T-cell (primary cell): ENCODE data around the gene WNT3A. TPM values are rescaled to one million over a fixed set of nuclear protein-coding genes. Genes with fewer than 3 reads are reported as not detected.

Experiments used
- ATAC-seq, 4 experiments: fragments of 200-7000 bp in 3 of 4; fragments of 150-1000 bp in 1 of 4; cut with Tn5 transposase; replicated peaks in 1 of 4; 1 replicate in 3 of 4; 2 replicates in 1 of 4; pipeline ENCODE4 v1.10.0; 2021; ENCODE audit warnings: moderate library complexity in 3 of 4, mild to moderate bottlenecking in 2 of 4, moderate number of reproducible peaks in 1 of 4
- CTCF ChIA-PET, 2 donors: fragments of 300-600 bp; sonication (Branson Sonifier 250); formaldehyde crosslinking; loops; one replicate each; lab custom pipeline; 2022; ENCODE audit warnings: antibody characterized with exemption in 2 of 2; lab: Charles Lee
- POLR2A ChIA-PET, 2 donors: fragments of 300-600 bp; sonication (Branson Sonifier 250); formaldehyde crosslinking; loops; one replicate each; lab custom pipeline; 2022; ENCODE audit warnings: antibody characterized with exemption in 2 of 2; lab: Charles Lee
- DNase-seq, 35 experiments: peaks; one replicate each; pipeline versions ENCODE4 v3.0.0 to v3.0.0-alpha.2; 2013 to 2023
- H3K27ac ChIP-seq: one replicate; pipeline ENCODE4 v1.5.1; 2013; ENCODE audit warnings: low read length
- H3K27me3 ChIP-seq, 2 experiments: replicated peaks in 1 of 2; 1 replicate in 1 of 2; 2 replicates in 1 of 2; pipeline versions ENCODE4 v1.6.1 to v1.7.0; 2013; ENCODE audit warnings: low read length in 1 of 2, mixed read lengths in 1 of 2; ENCODE audit not compliant: control insufficient read depth in 2 of 2, insufficient read depth in 2 of 2; ENCODE audit errors: extremely low read depth in 1 of 2
- H3K36me3 ChIP-seq, 2 donors: 1 replicate in 1 of 2; 2 replicates in 1 of 2; pipeline versions ENCODE4 v1.6.1 to v1.7.0; 2013; ENCODE audit warnings: low read length in 1 of 2; ENCODE audit not compliant: control insufficient read depth in 2 of 2, insufficient read depth in 1 of 2; ENCODE audit errors: extremely low read depth in 1 of 2
- H3K4me1 ChIP-seq, 2 experiments: 1 replicate in 1 of 2; 2 replicates in 1 of 2; pipeline versions ENCODE4 v1.6.1 to v1.7.0; 2013; ENCODE audit warnings: low read length in 2 of 2, mixed read lengths in 1 of 2; ENCODE audit not compliant: insufficient read depth in 2 of 2, control insufficient read depth in 1 of 2; ENCODE audit errors: extremely low read depth in 1 of 2
- H3K4me3 ChIP-seq, 2 donors: 1 replicate in 1 of 2; 2 replicates in 1 of 2; pipeline versions ENCODE4 v1.5.1 to v1.7.0; 2013; ENCODE audit warnings: mild to moderate bottlenecking in 2 of 2, low read length in 1 of 2, moderate library complexity in 1 of 2; ENCODE audit not compliant: control insufficient read depth in 1 of 2; ENCODE audit errors: extremely low read depth in 1 of 2
- H3K9me3 ChIP-seq: 2 replicates; pipeline ENCODE4 v1.7.0; 2013
- H3K27ac Mint-ChIP-seq, 2 donors: one replicate each; pipeline ENCODE4 v1.8.0; 2020 to 2021; ENCODE audit warnings: mild to moderate bottlenecking in 2 of 2, mixed read lengths in 2 of 2
- H3K27me3 Mint-ChIP-seq, 2 donors: one replicate each; pipeline ENCODE4 v1.8.0; 2021 to 2022; ENCODE audit warnings: mixed read lengths in 2 of 2
- H3K36me3 Mint-ChIP-seq: one replicate; pipeline ENCODE4 v1.8.0; 2021; ENCODE audit warnings: mixed read lengths
- H3K4me1 Mint-ChIP-seq, 3 donors: one replicate each; pipeline ENCODE4 v1.8.0; 2020 to 2022; ENCODE audit warnings: mixed read lengths in 3 of 3, mild to moderate bottlenecking in 1 of 3
- H3K4me3 Mint-ChIP-seq, 3 donors: one replicate each; pipeline ENCODE4 v1.8.0; 2020 to 2022; ENCODE audit warnings: mild to moderate bottlenecking in 3 of 3, mixed read lengths in 3 of 3, moderate library complexity in 3 of 3
- H3K9me3 Mint-ChIP-seq, 3 donors: one replicate each; pipeline ENCODE4 v1.8.0; 2020 to 2022; ENCODE audit warnings: mixed read lengths in 3 of 3
- WGBS: methylation state at CpG from one replicate; pipeline ENCODE4 v1.1.5; 2013; ENCODE audit warnings: missing lambda C conversion rate; ENCODE audit not compliant: insufficient coverage; 5-methylcytosine and 5-hydroxymethylcytosine counted together
- total RNA-seq, 35 experiments: library from RNA in 6 of 35; stranded (reverse) in 6 of 35; fragments of 120-200 nt in 1 of 35; gene quantifications; one replicate each; pipeline versions ENCODE4 v1.2.1 to v1.2.4 and lab custom pipeline; 2013 to 2026

The WNT3A gene
- total RNA-seq, 5 donors from 2014 or later (not counting 1 experiment from before 2014, with no cell fraction given): 0.10 to 0.28 TPM; not detected in 3

- peaks cover 5 to 59% of the 10 kb centered on the region in 2 donors for H3K36me3 ChIP-seq
- no peaks in the 10 kb centered on the region for H3K27me3 ChIP-seq
- H3K27me3 Mint-ChIP-seq: no peaks in the 10 kb centered on the region
- POLR2A ChIA-PET: interaction anchor here in 1 of 2 donors (0.5 to 0.7 kb wide), 3 partner anchors 11 to 95 kb away, joined by 3 to 5 read pairs (median 3); no protein-coding TSS in a partner anchor
- H3K36me3 Mint-ChIP-seq: peaks cover 47% of the 10 kb centered on the region
- H3K4me1 Mint-ChIP-seq: peaks cover 44 to 54% (median 48%) of the 10 kb centered on the region in 3 donors
- no peak overlapping the region for H3K27ac Mint-ChIP-seq
- peaks cover 2 to 9% (median 6%) of the 10 kb centered on the region in 3 donors for H3K9me3 Mint-ChIP-seq
- H3K27ac ChIP-seq: no peak overlapping the region
- CTCF ChIA-PET: no interaction called here
- no peak for ATAC-seq
- DNase-seq: no peak
- H3K4me1 ChIP-seq: peaks cover 10 to 48% of the 10 kb centered on the region in 2 experiments
- no peaks in the 10 kb centered on the region for H3K9me3 ChIP-seq
- WGBS: 100% methylated on average over 2 of the region's 4 CpGs
- no peak overlapping the region for H3K4me3 ChIP-seq
- H3K4me3 Mint-ChIP-seq: no peak overlapping the region
Measured at GRCh38 chr1:228095161-228095560, 88.4 kb downstream of the WNT3A start.

GRCh38 chr1:228095938-228096337 is 89.1 kb downstream of the WNT3A start:
- Mint-ChIP-seq H3K36me3 (peaks cover 47% of the 10 kb centered on the region), H3K9me3 (peaks cover 2 to 9% (median 6%) of the 10 kb centered on the region in 3 donors), H3K27ac (peak overlapping the region in 1 of 2 donors; percentile 79), H3K4me3 (peak overlapping the region in 1 of 3 donors; percentile 13), H3K4me1 (peaks cover 40 to 46% (median 41%) of the 10 kb centered on the region in 3 donors), H3K27me3 (no peaks in the 10 kb centered on the region)
- H3K4me3 ChIP-seq: no peak overlapping the region
- no peaks in the 10 kb centered on the region for H3K27me3 ChIP-seq
- ATAC-seq: no peak
- H3K27ac ChIP-seq: no peak overlapping the region
- peaks cover 8 to 62% of the 10 kb centered on the region in 2 donors for H3K36me3 ChIP-seq
- CTCF ChIA-PET: no interaction called here
- no peaks in the 10 kb centered on the region for H3K9me3 ChIP-seq
- POLR2A ChIA-PET: no interaction called here
- peaks cover 3 to 42% of the 10 kb centered on the region in 2 experiments for H3K4me1 ChIP-seq
- WGBS: 87% methylated on average over 7 of the region's 8 CpGs
- DNase-seq: peak in 2 of 35 experiments; percentile 4 to 12

- ChIA-PET POLR2A (no interaction called here), CTCF (no interaction called here)
- no peak overlapping the region for H3K27ac Mint-ChIP-seq
- peak in 1 of 4 experiments; percentile 2 for ATAC-seq
- 97% methylated on average over 7 of the region's 13 CpGs for WGBS
- peaks cover 8 to 63% of the 10 kb centered on the region in 2 donors for H3K36me3 ChIP-seq
- H3K27me3 ChIP-seq: no peaks in the 10 kb centered on the region
- H3K27me3 Mint-ChIP-seq: no peaks in the 10 kb centered on the region
- peaks cover 40 to 46% (median 41%) of the 10 kb centered on the region in 3 donors for H3K4me1 Mint-ChIP-seq
- peak in 2 of 35 experiments; percentile 5 to 11 for DNase-seq
- no peak overlapping the region for H3K27ac ChIP-seq
- H3K4me1 ChIP-seq: peaks cover 0 to 42% of the 10 kb centered on the region in 2 experiments
- no peak overlapping the region for H3K4me3 ChIP-seq
- H3K4me3 Mint-ChIP-seq: no peak overlapping the region
- H3K9me3 Mint-ChIP-seq: peaks cover 2 to 9% (median 6%) of the 10 kb centered on the region in 3 donors
- peaks cover 49% of the 10 kb centered on the region for H3K36me3 Mint-ChIP-seq
- no peaks in the 10 kb centered on the region for H3K9me3 ChIP-seq
Measured at GRCh38 chr1:228096416-228097332, 89.9 kb downstream of the WNT3A start.

- Mint-ChIP-seq H3K4me1 (peaks cover 33 to 38% (median 34%) of the 10 kb centered on the region in 3 donors), H3K27me3 (no peaks in the 10 kb centered on the region), H3K36me3 (peaks cover 42% of the 10 kb centered on the region), H3K27ac (peak overlapping the region in 1 of 2 donors; percentile 39), H3K9me3 (peaks cover 2 to 9% (median 6%) of the 10 kb centered on the region in 3 donors), H3K4me3 (no peak overlapping the region)
- Histone ChIP-seq H3K9me3 (no peaks in the 10 kb centered on the region), H3K27ac (no peak overlapping the region), H3K4me1 (peaks cover 2 to 44% of the 10 kb centered on the region in 2 experiments), H3K36me3 (peaks cover 8 to 60% of the 10 kb centered on the region in 2 donors), H3K27me3 (no peaks in the 10 kb centered on the region), H3K4me3 (no peak overlapping the region)
- ChIA-PET CTCF (no interaction called here), POLR2A (no interaction called here)
- 95% methylated on average over 22 of the region's 34 CpGs for WGBS
- ATAC-seq (no peak), DNase-seq (peak in 3 of 35 experiments; percentile 3 to 11 (median 5))
Measured at GRCh38 chr1:228097333-228098081, 90.7 kb downstream of the WNT3A start.

GRCh38 chr1:228098323-228098931 is 91.6 kb downstream of the WNT3A start:
- DNase-seq (no peak), ATAC-seq (no peak)
- H3K9me3 ChIP-seq: no peaks in the 10 kb centered on the region
- Mint-ChIP-seq H3K4me3 (no peak overlapping the region), H3K9me3 (peaks cover 2 to 9% (median 6%) of the 10 kb centered on the region in 3 donors), H3K27me3 (no peaks in the 10 kb centered on the region), H3K36me3 (peaks cover 41% of the 10 kb centered on the region), H3K27ac (no peak overlapping the region), H3K4me1 (peaks cover 33 to 39% (median 37%) of the 10 kb centered on the region in 3 donors)
- H3K27ac ChIP-seq: no peak overlapping the region
- H3K4me3 ChIP-seq: no peak overlapping the region
- peaks cover 2 to 38% of the 10 kb centered on the region in 2 experiments for H3K4me1 ChIP-seq
- CTCF ChIA-PET: no interaction called here
- no peaks in the 10 kb centered on the region for H3K27me3 ChIP-seq
- POLR2A ChIA-PET: interaction anchor here in 1 of 2 donors (1.5 kb wide), 1 partner anchor 15 kb away, joined by 5 read pairs; no protein-coding TSS in a partner anchor
- WGBS: 97% methylated on average over 18 of the region's 28 CpGs
- H3K36me3 ChIP-seq: peaks cover 8 to 58% of the 10 kb centered on the region in 2 donors
